Transverse colon (tissue), 3 donors: ENCODE data around the gene VWA8.

Experiments used
- CTCF ChIP-seq, 5 experiments: fragments of 200-600 bp in 3 of 5; fragments of 450-650 bp in 2 of 5; sonication (generic) in 3 of 5; IDR thresholded peaks; 1 replicate in 2 of 5; 2 replicates in 3 of 5; pipeline ENCODE4 v1.5.1; 2016 to 2017; ENCODE audit warnings: antibody characterized with exemption in 5 of 5, inconsistent platforms in 3 of 5, mild to moderate bottlenecking in 2 of 5, moderate library complexity in 1 of 5
- POLR2A ChIP-seq: fragments of 450-650 bp; IDR thresholded peaks from one replicate; pipeline ENCODE4 v1.6.1; 2016; ENCODE audit warnings: antibody characterized with exemption, mild to moderate bottlenecking, moderate library complexity

GRCh38 chr13:41633776-41634175 lies 327.1 kb downstream of the VWA8 start:
- no peak for TF ChIP-seq POLR2A
- no peak for TF ChIP-seq CTCF (IDR thresholded peaks at IDR 0.05)
